DND-41 (cell line): ENCODE data around the gene ACE.

Experiments used
- ATAC-seq: fragments of 200-7000 bp; cut with Tn5 transposase; 3 replicates; pipeline ENCODE4 v1.9.1; 2021; ENCODE audit warnings: low read depth; ENCODE audit not compliant: insufficient read depth
- DNase-seq: peaks from one replicate; pipeline ENCODE4 v3.0.0-alpha.2; 2020
- H2AFZ ChIP-seq: 2 replicates; pipeline ENCODE4 v1.6.0; 2012; ENCODE audit warnings: low read depth, low read length
- H3K27ac ChIP-seq: 2 replicates; pipeline ENCODE4 v1.5.1; 2012; ENCODE audit warnings: low read length, inconsistent platforms
- H3K27me3 ChIP-seq: fragments of 200-600 bp; sonication (generic); 2 replicates; pipeline ENCODE4 v1.6.0; 2012; ENCODE audit warnings: low read length, mild to moderate bottlenecking, inconsistent platforms; ENCODE audit not compliant: insufficient read depth, poor library complexity
- H3K36me3 ChIP-seq: 2 replicates; pipeline ENCODE4 v1.5.1; 2012; ENCODE audit warnings: low read length, inconsistent platforms; ENCODE audit not compliant: insufficient read depth
- H3K4me1 ChIP-seq: 2 replicates; pipeline ENCODE4 v1.5.1; 2012; ENCODE audit warnings: mild to moderate bottlenecking, low read length; ENCODE audit not compliant: insufficient read depth
- H3K4me2 ChIP-seq: 2 replicates; pipeline ENCODE4 v1.6.0; 2012; ENCODE audit warnings: mild to moderate bottlenecking, moderate library complexity, low read length, inconsistent platforms; ENCODE audit not compliant: insufficient read depth
- H3K4me3 ChIP-seq, 2 experiments: fragments of 200-600 bp in 1 of 2; shearing (Covaris generic) in 1 of 2; 2 replicates each; pipeline ENCODE4 v1.5.1; 2012 to 2016; ENCODE audit warnings: inconsistent platforms in 2 of 2, low read length in 2 of 2, mild to moderate bottlenecking in 2 of 2, low read depth in 1 of 2, moderate library complexity in 1 of 2
- H3K79me2 ChIP-seq: 2 replicates; pipeline ENCODE4 v1.6.0; 2012; ENCODE audit warnings: low read length, inconsistent platforms; ENCODE audit not compliant: insufficient read depth
- H3K9ac ChIP-seq: 2 replicates; pipeline ENCODE4 v1.6.0; 2012; ENCODE audit warnings: low read depth, mild to moderate bottlenecking, inconsistent platforms, low read length, moderate library complexity
- H3K9me3 ChIP-seq: 2 replicates; pipeline ENCODE4 v1.5.1; 2012; ENCODE audit warnings: low read length, moderate library complexity, mild to moderate bottlenecking, inconsistent platforms; ENCODE audit not compliant: insufficient read depth, severe bottlenecking
- H4K20me1 ChIP-seq: 2 replicates; pipeline ENCODE4 v1.6.0; 2012; ENCODE audit warnings: low read length; ENCODE audit not compliant: insufficient read depth
- EZH2 ChIP-seq: IDR thresholded peaks from 3 replicates; pipeline ENCODE4 v1.6.1; 2012; ENCODE audit warnings: borderline replicate concordance, low read depth, mild to moderate bottlenecking, moderate library complexity, low read length, inconsistent platforms; ENCODE audit not compliant: severe bottlenecking
- TF ChIP-seq, protein P1 (sequence below): IDR thresholded peaks from 2 replicates; pipeline ENCODE4 v1.5.1; 2012; ENCODE audit warnings: borderline replicate concordance, low read length, moderate library complexity, mild to moderate bottlenecking; ENCODE audit not compliant: poor library complexity, severe bottlenecking; ENCODE audit errors: extremely low read depth

The ACE gene

DNA sequence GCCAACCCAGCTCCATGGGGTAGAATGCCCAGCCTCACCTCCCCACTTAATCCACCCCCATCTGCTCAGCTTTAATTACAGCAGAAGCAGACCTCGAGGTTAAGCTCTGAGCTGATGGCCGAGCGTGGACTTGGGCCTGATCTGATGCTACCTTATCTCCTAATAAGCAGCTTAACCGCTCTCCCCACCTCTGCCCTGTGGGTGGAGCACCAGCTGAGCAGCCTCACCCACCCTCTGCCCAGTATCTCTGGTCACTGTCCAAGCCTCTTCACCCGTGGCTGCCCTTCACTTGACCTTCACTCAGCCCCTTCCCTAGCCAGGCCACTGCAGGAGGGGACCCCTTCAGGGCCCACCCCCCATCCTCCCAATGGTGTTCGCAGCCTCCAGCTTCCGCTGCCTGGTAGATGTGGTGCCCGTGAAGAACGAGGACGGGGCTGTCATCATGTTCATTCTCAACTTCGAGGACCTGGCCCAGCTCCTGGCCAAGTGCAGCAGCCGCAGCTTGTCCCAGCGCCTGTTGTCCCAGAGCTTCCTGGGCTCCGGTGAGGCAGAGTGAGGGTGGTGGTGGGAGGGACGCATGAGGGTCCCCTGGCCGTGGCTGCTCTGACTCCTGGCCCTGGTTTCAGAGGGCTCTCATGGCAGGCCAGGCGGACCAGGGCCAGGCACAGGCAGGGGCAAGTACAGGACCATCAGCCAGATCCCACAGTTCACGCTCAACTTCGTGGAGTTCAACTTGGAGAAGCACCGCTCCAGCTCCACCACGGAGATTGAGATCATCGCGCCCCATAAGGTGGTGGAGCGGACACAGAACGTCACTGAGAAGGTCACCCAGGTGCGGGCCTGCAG is 53.1 kb downstream of the ACE start:
- H4K20me1 ChIP-seq, result peaks cover 3% of the 10 kb centered on the region
- no peak overlapping the region for H3K4me3 ChIP-seq
- peaks cover 17% of the 10 kb centered on the region for H3K27me3 ChIP-seq
- DNase-seq (no peak), ATAC-seq (no peak)
- H3K9me3 ChIP-seq, result no peaks in the 10 kb centered on the region
- TF ChIP-seq, protein P1, sequence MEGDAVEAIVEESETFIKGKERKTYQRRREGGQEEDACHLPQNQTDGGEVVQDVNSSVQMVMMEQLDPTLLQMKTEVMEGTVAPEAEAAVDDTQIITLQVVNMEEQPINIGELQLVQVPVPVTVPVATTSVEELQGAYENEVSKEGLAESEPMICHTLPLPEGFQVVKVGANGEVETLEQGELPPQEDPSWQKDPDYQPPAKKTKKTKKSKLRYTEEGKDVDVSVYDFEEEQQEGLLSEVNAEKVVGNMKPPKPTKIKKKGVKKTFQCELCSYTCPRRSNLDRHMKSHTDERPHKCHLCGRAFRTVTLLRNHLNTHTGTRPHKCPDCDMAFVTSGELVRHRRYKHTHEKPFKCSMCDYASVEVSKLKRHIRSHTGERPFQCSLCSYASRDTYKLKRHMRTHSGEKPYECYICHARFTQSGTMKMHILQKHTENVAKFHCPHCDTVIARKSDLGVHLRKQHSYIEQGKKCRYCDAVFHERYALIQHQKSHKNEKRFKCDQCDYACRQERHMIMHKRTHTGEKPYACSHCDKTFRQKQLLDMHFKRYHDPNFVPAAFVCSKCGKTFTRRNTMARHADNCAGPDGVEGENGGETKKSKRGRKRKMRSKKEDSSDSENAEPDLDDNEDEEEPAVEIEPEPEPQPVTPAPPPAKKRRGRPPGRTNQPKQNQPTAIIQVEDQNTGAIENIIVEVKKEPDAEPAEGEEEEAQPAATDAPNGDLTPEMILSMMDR, result no peak
- no peak for TF ChIP-seq EZH2
- no peak overlapping the region for H3K27ac ChIP-seq
- H2AFZ ChIP-seq, result no peak overlapping the region
- no peaks in the 10 kb centered on the region for H3K4me1 ChIP-seq
- H3K79me2 ChIP-seq, result no peaks in the 10 kb centered on the region
- H3K36me3 ChIP-seq, result no peaks in the 10 kb centered on the region
- H3K4me2 ChIP-seq, result no peak overlapping the region
- no peak overlapping the region for H3K9ac ChIP-seq

DNA sequence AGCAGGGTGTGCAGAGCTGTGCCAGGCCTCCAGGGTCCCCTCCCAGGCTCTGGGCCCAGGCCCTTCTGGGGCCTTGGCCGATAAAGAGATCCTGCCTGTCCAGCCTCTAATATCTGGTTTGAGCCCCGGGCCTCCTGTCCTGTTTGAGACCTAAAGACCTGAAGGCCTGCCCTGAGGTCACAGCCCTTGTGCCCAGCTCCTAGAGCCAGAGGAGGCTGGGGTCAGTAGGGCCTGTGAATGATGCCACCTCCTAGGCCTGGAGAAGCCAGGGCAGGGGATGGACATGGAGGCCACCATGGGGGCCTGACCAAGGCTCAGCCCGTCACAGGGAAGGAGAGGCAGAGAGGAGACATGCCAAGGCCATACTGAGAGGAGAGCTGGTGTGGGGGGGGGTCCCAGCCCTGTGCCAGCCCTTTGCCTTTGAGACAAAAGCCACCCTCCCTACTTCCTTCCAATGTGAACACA is 53.7 kb downstream of the ACE start:
- Histone ChIP-seq H3K79me2 (no peaks in the 10 kb centered on the region), H3K27ac (no peak overlapping the region), H4K20me1 (no peaks in the 10 kb centered on the region), H2AFZ (no peak overlapping the region), H3K36me3 (no peaks in the 10 kb centered on the region), H3K4me3 (no peak overlapping the region), H3K4me1 (no peaks in the 10 kb centered on the region), H3K9ac (no peak overlapping the region), H3K9me3 (no peaks in the 10 kb centered on the region), H3K27me3 (peaks cover 12% of the 10 kb centered on the region), H3K4me2 (no peak overlapping the region)
- ATAC-seq (no peak), DNase-seq (no peak)
- TF ChIP-seq, protein P1, result no peak
- no peak for TF ChIP-seq EZH2

DNA sequence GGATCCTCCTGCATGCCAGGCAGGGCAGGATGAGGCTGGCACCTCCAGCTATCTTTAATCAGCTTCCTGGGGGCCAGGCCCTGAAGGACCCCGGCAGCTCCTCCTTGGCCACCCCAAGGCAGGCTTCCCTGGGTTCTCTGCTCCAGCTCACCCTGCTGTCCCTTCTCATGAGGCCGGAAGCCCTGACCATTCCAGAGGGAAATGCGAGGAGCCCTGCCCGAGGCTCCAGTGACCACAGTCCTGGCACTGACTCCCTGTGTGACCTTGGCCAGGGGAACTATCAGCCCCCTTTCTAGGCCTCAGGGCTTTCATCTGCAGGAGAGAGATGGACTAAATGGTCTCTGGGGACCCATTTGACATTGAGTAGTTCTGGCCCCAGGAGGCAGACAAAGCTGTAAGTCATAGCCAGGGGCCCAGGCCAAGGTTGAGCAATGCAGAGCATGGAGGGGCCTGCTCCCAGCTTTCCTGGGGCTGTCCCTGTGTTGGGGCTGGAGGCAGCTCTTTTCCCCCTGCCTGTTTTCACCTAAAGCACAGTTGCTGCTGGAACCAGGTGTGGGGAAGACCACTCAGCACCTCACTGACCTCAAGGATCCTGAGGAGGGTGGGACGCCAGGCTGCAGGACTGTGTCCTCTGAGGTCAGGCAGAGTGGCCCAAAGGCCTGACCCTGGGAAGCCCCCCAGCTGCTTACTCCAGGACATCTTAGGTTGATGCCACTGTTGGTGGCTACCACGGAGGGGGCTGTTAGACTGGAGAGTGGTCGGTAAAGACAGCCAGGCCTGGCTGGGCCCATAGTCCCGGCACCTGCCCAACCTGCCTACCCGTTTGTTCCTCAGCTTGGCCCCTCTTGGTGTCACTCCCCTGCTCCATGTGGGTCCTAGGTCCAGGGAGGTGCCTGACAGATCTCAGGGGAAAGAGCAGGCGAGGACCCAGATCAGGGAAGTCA is 54.4 kb downstream of the ACE start:
- H3K4me1 ChIP-seq, result no peaks in the 10 kb centered on the region
- H3K4me3 ChIP-seq, result no peak overlapping the region
- no peaks in the 10 kb centered on the region for H3K36me3 ChIP-seq
- no peaks in the 10 kb centered on the region for H3K79me2 ChIP-seq
- ATAC-seq (no peak), DNase-seq (no peak)
- no peaks in the 10 kb centered on the region for H4K20me1 ChIP-seq
- TF ChIP-seq, protein P1, result no peak
- H3K27ac ChIP-seq, result no peak overlapping the region
- no peak overlapping the region for H3K4me2 ChIP-seq
- H2AFZ ChIP-seq, result no peak overlapping the region
- no peaks in the 10 kb centered on the region for H3K9me3 ChIP-seq
- H3K9ac ChIP-seq, result no peak overlapping the region
- H3K27me3 ChIP-seq, result peaks cover 12% of the 10 kb centered on the region
